Ovary (tissue), 3 donors: ENCODE results near the gene LIMS1.

Source experiments
- EP300 ChIP-seq: sonication (generic); formaldehyde crosslinking; IDR thresholded peaks from one replicate; pipeline ENCODE4 v1.6.1; 2017; ENCODE audit warnings: antibody characterized with exemption
- POLR2A ChIP-seq: fragments of 450-650 bp; IDR thresholded peaks from one replicate; pipeline ENCODE4 v1.6.1; 2017; ENCODE audit warnings: antibody characterized with exemption, mild to moderate bottlenecking, moderate library complexity
- TF ChIP-seq, protein P1 (sequence below), 3 donors: fragments of 450-650 bp in 2 of 3; fragments of 200-600 bp in 1 of 3; IDR thresholded peaks; one replicate each; pipeline versions ENCODE4 v1.5.1 to v1.8.0; 2016 to 2022; ENCODE audit warnings: antibody characterized with exemption in 3 of 3, mild to moderate bottlenecking in 1 of 3
- donor health status: DM: no; HTN: no; CAD: no.

DNA sequence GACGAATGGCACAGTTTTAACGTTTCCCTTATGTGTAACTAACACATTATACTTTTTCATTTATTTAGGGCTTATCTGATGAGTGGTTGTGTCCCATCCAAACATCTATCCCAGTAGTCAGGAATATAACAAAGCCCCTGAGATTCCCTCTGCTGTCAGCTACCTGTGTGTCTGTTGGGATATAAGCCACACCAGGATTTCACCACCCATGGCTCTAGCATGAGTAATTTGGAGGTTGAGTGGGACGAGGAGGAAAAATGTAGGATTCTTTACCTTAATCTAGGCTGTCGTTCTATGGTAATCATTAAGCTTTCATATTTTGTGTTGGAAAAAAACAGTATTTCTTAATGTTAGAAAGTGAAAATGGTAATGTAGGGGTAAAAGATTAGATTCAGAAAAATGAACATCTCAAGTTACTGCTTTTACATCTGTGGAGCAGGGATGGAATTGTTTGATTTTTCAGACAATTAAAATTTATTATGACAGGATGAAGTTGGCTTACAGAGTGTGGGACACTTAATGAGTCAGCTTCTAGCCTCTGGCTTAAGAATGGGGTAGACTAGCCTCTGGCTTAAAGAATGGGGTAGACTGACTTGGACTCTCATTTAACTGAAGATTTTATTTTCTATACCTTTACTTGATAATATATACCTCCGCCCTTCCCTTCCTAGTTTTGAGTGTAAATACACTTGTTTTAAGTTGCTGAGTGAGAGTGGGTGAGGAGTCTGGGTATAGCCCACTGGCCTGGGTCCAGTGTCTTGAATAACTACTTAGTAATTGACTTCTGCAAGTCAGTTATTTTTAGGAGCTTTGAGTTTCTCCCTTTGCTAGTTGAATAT lies 96.5 kb downstream of the LIMS1 start:
- TF ChIP-seq, protein P1, sequence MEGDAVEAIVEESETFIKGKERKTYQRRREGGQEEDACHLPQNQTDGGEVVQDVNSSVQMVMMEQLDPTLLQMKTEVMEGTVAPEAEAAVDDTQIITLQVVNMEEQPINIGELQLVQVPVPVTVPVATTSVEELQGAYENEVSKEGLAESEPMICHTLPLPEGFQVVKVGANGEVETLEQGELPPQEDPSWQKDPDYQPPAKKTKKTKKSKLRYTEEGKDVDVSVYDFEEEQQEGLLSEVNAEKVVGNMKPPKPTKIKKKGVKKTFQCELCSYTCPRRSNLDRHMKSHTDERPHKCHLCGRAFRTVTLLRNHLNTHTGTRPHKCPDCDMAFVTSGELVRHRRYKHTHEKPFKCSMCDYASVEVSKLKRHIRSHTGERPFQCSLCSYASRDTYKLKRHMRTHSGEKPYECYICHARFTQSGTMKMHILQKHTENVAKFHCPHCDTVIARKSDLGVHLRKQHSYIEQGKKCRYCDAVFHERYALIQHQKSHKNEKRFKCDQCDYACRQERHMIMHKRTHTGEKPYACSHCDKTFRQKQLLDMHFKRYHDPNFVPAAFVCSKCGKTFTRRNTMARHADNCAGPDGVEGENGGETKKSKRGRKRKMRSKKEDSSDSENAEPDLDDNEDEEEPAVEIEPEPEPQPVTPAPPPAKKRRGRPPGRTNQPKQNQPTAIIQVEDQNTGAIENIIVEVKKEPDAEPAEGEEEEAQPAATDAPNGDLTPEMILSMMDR (IDR thresholded peaks at IDR 0.05): no peak
- TF ChIP-seq POLR2A: no peak
- TF ChIP-seq EP300: no peak
